Hepatic stellate cell (primary cell): Measurements from ENCODE around the gene TXNIP.

ENCODE experiments used
- DNase-seq: peaks from one replicate; pipeline ENCODE4 v3.0.0; 2011; ENCODE audit warnings: low spot score

Gene TXNIP

DNA sequence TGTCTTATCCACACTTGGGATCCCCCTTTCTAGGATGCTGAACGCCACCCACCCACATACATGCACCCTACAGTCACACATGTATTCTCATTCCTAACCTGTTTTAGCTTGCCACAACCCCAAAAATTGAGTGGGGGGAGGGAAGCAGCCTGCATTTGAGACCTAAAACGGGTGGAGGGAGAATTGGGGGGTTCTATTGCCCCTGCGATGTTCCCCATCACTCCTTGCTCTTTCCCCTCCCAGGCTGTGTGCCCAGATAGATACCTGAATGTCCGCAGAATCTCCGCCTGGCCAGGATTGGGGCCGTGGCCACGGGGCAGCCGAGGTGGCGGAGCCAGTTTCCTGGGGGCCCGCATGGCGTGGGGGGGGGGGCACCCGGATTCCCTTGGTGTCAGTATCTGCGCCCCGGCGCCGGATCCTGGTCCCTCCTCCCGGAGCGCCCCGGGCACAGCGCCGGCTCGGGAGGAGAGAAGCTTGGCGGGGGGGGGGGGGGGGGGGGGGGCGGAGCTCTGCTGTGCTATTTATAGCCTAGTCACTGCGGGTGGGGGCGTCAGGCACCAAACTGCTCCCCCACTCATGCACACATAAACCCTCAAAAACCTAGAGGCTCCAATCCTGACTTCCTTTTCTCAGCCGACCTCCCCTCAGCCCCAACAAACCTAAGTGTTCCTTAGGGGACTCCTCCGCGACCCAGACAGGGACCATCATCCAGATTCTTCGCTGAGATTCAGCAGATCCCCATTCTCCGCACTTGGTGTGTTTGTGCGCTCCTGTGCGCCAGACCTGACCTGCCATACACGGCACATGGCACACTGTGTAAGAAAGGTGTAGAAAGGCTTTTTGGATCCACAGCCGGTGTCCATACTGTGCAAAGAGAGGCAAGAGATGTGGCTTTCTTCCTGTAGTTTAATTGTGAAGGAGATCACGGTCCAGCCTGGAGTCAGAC, 33.9 kb downstream of the TXNIP start:
- peak; percentile 74 for DNase-seq

DNA sequence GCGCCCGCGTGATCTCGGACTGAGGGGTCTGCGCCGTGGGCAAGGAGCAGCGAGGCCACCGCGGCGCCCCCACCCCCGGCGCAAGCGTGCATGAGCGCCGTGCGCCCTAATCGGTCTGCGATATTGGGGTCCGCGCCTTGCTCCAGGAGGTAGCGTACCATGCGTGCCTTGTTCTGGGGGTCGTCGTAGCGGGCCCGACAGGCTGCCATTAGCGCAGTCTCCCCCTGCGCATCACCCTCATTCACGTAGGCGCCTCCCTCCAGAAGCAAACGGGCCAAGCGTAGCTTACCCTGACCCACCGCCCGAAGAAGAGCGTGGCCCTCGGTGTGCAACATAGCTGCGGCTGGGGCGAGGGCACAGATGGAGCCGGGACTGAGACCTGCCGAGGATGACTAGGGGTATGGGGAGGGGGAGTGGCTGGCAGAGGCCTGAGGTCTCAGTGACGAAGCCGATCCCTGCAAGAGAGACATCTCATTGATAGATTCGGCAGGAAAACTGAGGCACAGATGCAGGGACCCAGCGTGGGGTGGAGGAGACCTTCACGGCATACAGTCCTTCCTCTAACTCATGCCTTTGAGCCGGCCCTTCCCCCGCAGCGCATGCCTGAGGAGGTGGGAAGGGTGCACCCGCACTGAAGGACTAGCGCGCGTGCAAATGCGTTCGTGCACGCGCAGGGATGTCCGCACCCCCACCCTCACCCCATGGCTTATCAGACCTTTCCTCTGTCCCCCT, 34.8 kb downstream of the TXNIP start:
- peak; percentile 60 for DNase-seq

DNA sequence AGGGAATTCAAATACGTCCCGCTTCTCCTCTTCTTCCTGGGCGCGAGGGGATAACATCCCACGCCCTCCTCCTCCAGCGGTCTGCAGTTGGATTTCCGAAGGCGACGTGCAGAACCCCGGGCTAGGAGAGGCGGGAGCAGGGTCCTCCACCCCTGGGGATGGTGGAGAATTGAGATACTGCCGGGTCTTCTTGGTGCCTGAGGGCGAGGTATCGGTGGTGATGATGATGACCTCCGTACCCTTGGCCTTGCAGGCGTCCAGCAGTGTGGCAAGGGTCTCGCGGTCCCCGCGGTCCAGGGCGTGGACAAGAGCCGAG, 35.3 kb downstream of the TXNIP start:
- no peak for DNase-seq

DNA sequence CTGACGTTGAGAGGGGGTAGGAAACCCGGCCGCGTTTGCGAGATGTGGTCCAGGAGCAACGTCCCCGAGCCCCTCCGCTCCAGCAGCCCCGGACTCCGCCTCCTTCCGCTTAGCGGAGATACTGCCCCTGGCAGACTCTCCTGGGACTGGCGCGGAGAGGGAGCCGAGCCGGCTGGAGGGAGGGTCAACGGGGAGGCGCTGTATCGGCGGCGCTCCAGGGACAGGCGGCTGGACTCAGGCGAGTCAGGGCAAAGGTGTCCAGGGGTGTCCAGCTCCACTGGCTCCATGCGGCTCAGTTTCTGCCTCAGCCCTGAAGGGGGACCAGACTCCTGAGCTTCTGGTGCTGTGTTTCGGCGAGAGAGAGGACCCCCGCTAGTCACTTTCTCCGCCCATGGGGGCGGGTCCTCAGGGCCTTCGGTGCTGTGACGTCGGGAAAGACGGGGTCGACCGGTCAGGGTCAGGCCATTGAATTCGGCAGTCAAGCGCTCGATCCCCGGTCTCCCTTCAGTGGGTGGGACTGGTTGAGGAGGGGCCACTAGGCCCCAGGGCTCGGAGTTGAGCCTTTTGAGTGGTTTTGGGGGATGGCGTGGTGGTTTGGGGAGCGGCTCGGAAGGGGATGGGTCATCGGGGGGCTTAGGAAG, 35.8 kb downstream of the TXNIP start:
- peak; percentile 86 for DNase-seq

DNA sequence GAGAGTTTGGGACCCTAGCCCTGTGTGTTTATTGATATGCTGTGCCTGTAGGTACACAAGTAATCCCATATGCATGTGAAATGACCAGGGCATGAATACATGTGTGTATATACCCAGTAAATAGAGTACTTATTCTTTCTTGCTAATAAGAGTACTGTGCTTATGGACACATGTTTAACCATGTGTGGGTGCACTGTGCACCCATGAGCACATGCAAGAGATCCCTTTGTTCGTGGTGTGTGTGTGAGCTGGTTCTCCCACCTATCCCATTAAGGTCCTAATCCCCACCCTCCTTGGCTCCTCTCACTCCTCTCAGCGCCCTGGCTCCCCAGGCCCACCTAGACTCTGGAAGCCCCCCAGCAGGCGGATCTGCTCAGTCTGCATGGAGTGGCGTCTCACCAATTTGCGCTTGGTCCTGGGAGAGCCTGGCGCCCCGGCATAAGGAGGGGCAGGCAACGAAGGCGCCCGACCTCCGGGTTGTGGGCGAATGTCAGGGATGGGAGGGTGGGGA, 36.4 kb downstream of the TXNIP start:
- DNase-seq: no peak

DNA sequence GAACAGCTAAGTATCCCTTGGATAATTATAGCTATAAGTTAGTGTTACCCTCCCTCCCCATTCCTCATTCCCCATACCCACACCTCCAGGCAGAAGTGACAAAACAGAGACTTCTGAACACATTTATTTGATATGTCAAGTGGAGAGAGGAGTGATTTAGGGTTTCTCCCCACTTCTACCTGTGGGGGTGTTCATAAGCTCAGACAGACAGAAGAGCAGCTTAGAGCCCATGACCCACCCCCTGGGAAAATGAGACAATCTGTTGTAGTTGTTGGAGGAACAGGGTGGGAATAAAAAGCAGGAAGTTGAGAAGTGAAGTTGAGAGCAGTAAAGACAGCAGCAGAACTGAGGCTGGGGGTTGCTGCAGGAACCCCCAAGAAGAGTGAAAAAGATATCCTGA, 37.0 kb downstream of the TXNIP start:
- no peak for DNase-seq

DNA sequence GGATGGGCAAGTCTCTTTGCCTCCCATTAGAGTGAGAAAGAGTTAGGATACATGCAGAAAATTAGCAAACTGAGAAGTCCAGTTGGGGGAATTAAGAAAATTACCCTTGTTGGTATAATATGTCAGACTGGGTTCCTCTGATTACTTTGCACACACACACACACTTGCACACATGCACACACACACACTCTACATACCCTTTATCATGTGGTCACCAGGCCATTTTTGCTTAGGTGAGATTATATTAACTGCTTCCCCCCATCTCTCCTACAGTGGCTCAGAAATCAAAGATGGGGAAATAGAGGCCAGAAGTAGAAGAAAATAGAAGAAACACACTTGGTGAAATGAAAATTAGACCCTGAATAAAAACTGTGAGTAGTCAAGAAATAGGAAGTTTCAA, 37.6 kb downstream of the TXNIP start:
- no peak for DNase-seq

DNA sequence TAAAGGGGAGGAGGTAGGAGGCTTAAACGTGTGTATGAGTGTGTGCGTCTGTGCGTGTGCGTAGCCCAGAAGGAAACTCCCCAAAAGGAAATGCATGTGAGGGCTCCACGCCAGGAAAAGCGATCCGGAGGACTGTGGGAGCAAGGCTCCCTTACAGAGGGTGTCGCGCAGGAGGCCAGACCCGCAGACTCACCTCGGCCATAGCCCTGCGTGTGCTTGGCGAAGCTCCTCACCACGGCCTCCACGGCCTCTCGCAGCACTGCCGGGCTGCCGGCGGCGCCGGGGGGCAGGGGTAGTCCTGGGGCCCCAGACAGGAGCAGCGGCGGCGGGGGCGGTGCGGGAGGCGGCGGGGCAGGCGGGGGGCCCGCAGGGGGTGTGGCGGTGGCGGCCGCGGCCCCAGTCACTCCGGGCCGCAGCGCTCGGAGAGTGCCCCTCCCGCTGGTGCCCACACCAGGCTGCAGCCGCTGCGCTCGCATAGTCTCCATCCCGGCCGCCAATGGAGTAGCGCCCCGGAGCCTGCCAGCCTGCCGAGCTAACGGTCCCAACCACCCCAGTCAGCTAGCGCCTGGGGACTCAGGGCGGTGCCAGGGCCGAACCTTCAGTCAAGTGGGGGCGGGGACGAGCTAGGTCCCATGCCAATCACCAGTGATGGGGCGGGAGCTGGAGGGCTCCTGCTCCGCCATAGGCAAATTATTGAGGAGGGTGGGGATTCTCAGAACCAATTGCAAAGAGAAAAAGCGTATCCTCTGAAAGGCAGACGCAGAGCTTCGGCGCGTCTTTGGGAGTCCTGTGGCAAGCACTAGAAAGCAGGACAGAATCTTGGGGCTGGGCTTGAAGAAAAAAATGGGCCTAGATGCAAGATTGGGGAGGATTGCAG, 38.7 kb downstream of the TXNIP start, which contains the start of gene LIX1L:
TSS of gene LIX1L (minus strand) at position 575 of the 877 bp plus-strand sequence. CDS start at position 485, 90 bp downstream.
- peak; percentile 98 for DNase-seq

DNA sequence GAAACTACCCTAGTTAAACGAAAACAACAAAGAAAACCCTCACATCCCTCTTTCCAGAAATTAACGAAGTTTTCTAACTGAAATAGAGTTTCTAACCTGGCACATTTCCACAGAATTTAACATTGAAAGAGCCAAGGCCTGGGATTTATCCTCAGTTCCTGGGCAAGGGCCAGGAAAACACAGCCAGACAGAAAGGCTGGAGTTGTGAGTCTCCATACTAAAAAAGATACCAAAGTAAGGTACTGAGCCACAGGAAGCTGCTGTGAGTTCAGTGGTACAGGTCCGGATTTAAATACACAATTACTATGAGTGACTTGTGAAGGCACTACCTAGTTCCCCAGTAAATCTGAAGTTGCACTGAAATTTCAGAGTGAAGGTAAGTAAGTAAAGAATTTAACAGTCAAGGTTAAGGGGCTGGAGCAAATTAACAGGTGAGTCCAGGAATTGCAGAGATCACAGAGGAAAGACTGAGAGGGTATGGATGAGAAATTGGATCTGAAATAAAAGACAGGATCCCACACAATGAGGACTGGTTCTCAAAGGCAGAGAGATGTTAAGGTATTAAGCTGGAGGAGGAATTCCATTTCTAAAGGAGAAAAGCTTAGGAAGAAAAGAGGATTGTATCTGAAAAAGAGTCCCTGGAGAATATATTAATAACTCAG, 39.5 kb downstream of the TXNIP start:
- no peak for DNase-seq

DNA sequence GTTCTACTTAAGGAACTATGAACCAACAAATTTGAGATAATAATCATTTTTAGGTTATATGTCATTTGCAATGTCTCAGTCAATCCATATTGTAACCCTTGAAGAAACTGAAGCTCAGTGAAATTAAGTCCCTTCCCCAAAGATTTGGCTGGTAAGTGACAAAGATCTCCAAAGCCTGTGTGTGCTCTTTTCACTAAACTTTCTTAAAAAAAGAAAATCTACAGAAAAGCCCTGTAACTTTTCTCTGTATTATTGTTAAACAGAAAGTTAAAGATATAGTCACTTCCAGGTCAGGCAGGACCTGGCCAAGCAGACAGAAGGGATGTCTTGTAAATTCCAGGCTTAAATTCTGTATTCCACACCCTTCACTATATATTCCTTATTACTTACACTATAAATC, 40.0 kb downstream of the TXNIP start:
- DNase-seq: no peak

DNA sequence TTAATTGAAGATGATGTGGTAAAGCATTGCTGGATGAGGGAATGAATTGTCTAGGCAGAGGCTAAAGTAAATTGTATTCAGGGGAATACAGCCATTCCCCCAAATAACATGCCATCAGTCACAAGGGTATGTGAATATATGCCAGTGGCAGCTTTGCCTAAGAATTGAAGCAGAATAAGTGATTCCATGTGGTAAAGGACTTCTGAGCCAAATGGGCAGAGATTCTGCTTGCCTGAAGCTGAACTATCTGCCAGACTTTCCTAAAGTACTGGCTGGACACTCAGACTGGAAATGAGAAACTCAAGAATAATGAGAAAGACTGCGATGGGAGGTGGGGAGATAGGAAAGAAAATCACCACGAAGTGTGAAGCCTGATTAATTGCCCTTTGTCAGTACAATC, 40.9 kb downstream of the TXNIP start:
- no peak for DNase-seq

DNA sequence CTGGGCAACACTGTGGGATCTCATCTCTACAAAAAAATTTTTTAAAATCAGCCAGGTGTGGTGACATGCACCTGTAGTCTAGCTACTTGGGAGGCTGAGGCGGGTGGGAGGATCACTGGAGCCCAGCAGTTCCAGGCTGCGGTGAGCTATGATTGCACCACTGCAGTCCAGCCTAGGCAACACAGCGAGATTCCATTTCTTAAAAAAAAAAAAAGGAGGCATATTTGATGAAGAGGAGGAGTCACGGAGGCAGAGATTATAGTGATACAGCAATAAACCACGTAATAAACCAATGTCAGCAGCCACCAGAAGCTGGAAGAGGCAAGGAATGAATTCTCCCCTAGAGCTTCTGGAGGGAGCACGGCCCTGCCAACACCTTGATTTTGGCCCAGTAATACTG, 42.5 kb downstream of the TXNIP start:
- no peak for DNase-seq

DNA sequence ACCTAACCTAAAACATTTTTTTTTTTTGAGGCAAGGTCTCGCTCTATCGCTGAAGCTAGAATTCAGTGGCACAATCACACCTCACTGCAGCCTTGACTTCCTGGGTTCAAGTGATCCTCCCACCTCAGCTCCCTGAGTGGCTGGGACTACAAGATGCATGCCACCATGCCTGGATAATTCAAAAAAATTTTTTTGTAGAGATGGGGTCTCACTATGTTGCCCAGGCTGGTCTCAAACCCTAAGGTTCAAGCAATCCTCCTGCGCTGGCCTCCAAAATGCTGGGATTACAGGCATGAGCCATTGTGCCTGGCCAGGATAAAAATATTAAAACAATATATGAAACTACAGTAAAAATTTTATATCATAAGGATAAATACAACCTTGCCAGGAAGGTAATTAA, 43.5 kb downstream of the TXNIP start:
- no peak for DNase-seq

DNA sequence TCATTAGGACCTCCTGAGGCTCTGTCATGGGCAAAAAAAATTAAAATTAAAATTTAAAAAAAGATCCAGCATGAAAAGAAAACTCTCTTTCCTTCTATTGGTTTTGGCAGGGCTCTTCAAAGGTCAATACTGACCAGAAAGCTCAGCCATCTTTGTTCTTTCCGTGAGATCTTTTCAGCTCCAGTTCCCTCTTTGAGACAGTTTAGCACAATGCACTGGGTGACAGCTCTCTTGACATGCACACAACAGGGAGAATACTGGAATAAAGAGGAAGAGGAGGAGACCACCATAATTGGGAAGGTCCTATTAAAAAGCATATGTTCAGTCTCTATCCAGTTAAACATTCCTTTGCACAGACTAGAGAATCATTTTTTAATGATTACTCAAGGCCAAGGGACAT, 44.9 kb downstream of the TXNIP start:
- DNase-seq: no peak

DNA sequence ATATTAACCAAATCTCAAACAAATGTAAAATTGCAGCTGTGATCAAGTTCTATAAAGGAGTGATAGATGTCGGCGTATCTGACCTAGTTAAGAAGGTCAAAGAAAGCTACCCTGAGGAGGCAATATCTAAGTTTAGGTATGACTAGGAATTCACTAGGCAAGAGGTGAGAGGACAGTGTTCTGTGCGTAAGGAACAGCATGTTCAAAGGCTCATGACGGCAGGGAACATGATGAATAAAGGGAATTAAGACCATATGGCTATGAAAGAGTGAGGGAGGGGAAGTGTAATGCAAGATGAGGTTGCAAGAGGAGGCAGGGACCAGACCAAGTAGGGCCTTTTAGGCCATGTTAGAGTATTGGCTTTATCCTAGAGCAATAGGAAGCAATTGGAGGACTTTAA, 47.2 kb downstream of the TXNIP start:
- DNase-seq: no peak

DNA sequence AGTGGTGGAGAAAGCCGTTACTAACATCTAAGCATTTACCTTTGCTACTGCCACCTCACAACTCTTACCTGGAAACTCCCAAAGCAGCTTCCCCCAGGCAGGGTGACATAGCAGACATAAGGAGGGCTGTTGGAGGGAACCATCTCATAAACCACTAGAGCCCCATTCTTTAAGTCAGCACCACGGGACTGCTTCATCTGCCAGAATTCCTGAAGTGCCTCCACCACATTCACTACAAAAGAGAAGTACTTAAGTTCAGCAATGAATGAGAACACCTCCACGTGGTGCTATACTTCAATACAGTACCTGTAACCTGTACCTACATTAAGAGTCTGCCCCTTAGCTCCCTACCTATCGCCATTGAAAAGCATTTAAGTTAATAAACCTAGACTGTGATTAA, 48.8 kb downstream of the TXNIP start:
- no peak for DNase-seq

DNA sequence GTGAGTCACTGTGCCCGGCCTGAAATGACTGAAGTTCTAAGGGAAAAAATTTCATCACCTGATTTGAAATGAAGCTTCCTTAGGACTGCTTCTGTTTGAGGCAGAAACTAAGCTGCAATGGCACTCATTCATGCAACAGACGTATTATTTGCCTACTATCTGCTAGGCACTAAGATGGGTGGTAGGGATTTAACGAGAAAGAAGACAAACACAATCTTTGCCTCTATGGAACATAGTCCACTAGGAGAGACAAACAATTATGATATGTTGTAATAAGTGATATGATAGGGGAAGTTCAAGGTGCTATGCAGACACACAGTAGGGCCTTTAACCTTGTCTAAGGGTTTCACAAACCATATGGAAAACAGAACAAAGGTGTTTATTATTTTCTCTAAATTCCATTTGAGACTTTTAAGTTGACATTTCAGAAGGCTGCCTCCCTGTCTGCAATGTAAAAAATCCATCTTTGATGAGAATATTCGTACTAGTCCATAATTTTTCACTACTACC, 49.8 kb downstream of the TXNIP start:
- no peak for DNase-seq

DNA sequence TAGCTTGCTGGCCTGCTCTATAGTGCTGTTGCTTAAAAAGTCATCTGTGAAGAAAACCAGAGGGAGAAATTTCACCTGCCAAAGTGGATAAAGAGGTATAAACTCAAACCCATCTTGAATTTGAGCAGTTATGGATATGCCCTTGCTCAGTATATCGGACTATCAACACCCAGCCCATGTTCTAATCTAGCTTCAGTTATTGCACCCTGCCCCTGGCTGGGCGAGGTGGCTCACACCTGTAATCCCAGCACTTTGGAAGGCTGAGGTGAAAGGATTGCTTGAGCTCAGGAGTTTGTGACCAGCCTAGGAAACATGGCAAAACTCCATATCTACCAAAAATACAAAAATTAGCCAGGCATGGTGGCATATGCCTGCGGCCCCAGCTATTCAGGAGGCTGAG, 51.8 kb downstream of the TXNIP start:
- no peak for DNase-seq

DNA sequence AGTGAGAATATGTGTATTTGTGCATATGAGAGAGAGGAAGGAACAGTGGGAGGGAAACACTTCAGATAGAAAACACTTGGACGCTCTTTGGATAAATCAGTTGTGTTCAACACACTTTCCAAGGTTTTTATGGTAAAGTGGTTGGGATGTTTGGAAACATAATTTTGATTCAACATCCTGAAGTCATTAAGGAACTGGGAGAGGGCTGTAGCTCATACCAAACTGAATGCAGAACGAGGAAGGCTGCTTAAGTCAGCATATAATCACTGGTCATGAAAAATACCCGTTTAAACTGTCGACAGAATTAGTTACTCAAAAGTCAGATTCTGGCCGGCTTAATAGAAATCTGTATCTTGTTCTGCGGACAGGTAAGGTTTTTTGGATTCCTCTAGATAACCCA, 53.5 kb downstream of the TXNIP start:
- no peak for DNase-seq
